GM18870 (cell line): Measurements from ENCODE around the gene CRHR2.
"Not testable (repeated sequence)": the region's sequence is repeated elsewhere in the genome, so short reads cannot be mapped to it uniquely, and the experiment has no call there.

Source experiments
- ATAC-seq: cut with Tn5 transposase; IDR thresholded peaks from one replicate; pipeline ENCODE4 v1.9.1; 2021; ENCODE audit warnings: moderate library complexity; ENCODE audit not compliant: unreplicated experiment

The CRHR2 gene

GRCh38 chr7:30656006-30656957 is 26.0 kb downstream of the CRHR2 start:
- ATAC-seq = no peak

DNA sequence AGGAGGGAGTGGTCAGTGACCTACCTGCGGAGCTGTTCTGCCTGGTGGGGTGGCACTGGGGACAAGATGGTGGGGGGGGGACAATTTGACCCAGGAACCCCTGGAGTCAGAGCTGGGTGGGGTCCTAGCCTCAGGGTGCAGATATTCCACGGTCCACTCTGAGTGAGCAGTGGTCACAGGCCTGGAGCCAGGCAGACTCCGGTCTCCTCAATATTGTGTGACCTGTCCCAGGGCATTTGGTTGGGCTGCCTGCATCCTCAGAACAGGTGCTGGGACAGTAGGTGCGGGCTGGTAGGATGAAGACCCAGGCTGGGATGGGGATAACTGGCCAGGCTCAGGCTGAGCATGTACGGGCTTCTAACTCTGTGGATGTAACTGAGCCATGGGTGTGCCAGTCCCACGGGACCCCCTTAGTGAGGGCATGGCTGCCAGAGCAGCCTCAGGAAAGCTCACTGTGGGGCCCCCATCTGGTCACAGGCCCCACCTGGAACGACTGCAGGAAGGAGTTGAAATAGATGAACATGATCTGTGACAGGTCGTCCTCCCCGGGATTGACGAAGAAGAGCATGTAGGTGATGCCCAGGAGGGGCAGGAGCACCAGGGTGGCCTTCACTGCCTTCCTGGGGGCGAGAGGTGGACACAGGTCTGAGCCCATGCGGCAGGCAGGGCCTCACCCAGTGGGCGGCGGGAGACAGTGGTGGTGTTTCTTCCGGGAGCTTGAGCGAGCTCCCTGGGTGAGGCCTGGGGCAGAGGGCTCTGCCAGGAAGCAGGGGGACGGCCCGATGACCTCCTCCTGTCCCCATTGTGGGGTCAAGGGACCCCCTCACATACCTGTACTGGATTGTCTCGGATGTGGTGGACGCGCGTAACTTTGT is 26.9 kb downstream of the CRHR2 start:
- no peak for ATAC-seq

GRCh38 chr7:30654296-30655090 is 27.8 kb downstream of the CRHR2 start:
- no peak for ATAC-seq

- ATAC-seq = no peak
These were observed 29.3 kb downstream of the CRHR2 start for GRCh38 chr7:30652698-30653641.

DNA sequence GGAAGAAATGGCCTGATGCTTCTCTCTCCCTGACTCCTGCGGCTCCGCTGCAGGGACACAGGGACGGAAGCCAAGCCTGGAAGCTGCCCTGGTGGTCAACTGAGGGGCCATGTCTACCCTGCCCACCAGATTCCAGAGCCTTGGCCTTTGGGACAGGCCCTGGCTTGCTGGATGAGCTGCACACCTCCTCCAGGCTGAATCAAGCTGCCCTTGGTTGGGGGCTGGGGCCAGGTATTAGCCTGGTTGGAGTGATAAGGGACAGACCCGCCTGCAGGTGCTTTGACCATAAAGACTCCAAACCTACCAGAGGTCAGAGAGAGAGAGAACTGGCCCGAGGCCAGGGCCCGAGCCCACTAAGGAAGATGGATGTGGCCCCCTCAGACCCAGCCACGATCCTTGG is 30.1 kb downstream of the CRHR2 start:
- ATAC-seq = no peak

DNA sequence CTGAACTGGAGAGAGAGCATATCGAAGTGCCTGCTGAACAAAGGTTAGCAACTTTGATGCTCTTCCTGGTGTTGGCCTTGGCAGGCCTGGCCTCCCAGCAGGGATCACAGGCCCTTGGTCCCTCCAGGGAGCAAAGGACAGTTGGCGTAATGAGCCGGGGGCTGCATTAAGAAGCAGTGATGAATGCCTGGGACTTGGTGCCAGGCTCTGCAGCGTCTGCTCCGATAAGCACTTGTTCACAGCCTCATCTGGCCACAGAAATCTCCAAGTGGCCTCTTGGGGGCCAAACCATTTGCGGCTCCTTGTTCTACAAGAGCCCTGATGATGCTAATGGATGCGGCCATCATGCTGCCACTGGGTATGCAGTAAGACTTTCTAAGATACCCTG is 31.8 kb downstream of the CRHR2 start:
- no peak for ATAC-seq

- no peak for ATAC-seq
These were observed 32.4 kb downstream of the CRHR2 start for GRCh38 chr7:30649717-30650420.

GRCh38 chr7:30648744-30649540 is 33.3 kb downstream of the CRHR2 start:
- no peak for ATAC-seq

DNA sequence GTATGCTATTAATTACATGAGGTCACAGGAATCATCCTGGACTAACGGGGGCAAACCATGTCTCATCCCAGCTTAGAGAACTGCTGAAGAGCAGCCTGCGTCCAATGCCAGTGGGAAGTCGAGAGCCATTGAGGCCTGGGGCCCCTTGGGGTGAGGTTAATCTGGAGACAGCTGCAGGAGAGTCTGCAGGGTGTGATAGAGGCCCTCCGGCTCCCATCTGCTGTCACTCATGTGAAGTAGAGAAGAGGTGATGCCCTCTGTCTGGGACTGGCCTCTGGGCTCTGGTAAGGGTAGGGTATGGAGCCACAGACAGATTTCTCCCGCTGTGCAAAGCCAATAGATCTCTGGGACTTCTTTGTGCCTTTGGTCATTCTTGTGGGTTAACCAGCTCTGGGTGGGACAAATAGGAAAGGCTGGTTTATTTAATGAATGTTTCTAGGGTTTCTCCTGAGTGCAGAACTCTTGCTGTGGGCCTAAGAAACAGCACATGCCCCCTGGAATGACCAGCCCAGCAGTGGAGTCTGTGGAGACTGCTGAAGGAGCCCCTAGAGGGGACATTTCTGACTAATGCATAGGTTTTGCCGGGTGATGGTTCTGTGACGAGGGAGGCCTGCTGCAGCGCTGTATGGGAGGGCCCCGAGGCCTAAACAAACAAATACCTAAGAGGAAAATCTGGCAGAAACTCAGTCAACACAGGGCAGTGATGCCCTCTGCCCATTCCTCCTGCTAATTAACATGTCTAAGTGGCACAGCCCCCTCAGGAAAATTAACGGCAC is 34.5 kb downstream of the CRHR2 start:
- no peak for ATAC-seq

- no peak for ATAC-seq
These were observed 36.1 kb downstream of the CRHR2 start for GRCh38 chr7:30646154-30646553.

GRCh38 chr7:30645661-30646060 is 36.6 kb downstream of the CRHR2 start:
- ATAC-seq = no peak

DNA sequence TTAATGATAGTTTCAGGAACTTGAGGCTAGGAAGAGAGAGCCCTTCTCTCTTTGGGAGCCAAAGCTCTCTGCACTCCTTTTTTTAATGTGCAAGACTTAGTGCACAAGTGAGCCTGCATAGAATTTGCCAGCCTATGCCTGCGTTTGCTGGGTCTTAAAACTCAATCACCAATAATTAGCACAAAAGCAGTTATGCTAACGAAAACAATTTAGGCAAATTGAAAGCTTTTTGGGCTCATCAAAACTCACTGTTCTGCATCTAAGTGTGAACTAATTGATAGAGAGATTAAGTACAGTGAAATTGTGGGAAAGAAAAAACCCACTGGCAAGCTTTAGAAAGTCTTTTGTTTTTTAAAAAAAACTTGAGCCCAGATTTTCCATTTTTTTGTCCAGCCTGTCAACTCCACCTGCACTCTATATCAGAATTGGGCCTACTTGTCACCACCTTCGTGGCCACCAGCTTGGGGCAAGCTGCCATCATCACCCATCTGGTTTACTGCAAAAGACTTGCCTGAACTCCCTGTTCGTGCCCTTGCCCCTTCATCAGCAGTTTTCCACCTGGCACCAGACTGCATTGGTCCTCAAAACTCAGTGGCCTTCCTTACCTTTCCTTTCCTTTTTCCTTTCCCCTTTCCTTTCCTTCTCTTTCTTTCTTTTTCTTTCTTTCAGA is 37.8 kb downstream of the CRHR2 start:
- no peak for ATAC-seq

DNA sequence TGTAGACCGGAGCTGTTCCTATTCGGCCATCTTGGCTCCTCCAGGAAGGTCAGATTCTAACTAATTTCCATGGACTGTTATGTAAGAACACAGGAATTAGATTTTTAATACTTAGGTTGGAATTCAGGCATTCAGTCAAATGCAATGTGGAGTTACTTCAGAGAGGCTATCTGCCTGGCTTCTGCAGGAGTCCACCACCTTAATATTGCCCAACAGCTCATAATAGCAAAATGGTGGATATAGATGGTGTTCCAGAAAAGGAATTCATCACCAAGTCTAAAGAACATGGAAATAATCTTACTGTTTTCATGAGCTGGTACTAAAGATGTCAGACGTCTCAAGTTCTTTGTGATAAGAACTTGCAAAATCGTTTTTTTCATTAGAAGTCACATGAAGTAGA is 39.5 kb downstream of the CRHR2 start:
- ATAC-seq = no peak

DNA sequence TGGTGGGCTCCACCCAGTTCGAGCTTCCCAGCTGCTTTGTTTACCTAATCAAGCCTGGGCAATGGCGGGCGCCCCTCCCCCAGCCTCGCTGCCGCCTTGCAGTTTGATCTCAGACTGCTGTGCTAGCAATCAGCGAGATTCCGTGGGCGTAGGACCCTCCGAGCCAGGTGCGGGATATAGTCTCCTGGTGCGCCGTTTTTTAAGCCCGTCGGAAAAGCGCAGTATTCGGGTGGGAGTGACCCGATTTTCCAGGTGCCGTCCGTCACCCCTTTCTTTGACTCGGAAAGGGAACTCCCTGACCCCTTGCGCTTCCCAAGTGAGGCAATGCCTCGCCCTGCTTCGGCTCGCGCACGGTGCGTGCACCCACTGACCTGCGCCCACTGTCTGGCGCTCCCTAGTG is 39.9 kb downstream of the CRHR2 start:
- ATAC-seq = not testable (repeated sequence)

GRCh38 chr7:30635798-30636197 is 46.5 kb downstream of the CRHR2 start:
- ATAC-seq = no peak

DNA sequence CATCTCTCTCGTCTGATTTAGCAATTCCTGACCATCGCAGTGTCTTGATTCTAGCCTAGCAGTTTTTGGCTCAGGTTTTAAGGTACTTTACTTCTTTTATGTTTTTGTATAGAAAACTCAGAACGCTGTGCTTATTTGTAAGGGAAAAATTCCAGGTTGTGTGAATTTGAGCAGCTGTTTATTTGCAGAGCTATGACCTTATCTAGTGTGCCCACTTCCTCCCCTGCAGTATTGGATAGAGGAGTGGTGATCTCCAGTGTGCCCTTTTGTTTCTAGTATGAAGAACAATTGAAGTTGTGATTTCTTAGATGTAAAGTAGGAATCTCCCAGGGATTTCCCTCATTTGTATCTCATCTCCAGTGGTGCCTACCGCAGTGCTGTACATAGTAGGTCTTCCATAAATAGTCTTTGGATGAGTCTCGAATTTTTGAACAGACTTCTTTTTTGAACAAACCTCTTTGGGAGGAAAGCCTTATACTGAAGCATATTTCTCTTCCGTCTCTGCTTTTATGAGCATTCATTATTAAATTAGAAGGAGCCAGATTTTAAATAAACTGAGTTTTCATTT is 47.5 kb downstream of the CRHR2 start:
- no peak for ATAC-seq

GRCh38 chr7:30634193-30634626 is 48.0 kb downstream of the CRHR2 start:
- no peak for ATAC-seq
